IMR-90 (cell line): ENCODE results near the gene PWWP3B.

ENCODE experiments used
- CEBPB ChIP-seq: IDR thresholded peaks from 2 replicates; pipeline ENCODE4 v1.6.1; 2012; ENCODE audit warnings: low read depth, low read length, improper control_type of control experiment
- MAFK ChIP-seq: IDR thresholded peaks from 2 replicates; pipeline ENCODE4 v1.6.1; 2012; ENCODE audit warnings: low read depth, low read length, improper control_type of control experiment
- MAZ ChIP-seq: IDR thresholded peaks from 2 replicates; pipeline ENCODE4 v1.6.1; 2012; ENCODE audit warnings: low read depth, mild to moderate bottlenecking, low read length, improper control_type of control experiment, moderate library complexity, borderline replicate concordance
- MXI1 ChIP-seq: IDR thresholded peaks from 2 replicates; pipeline ENCODE4 v1.6.1; 2012; ENCODE audit warnings: low read depth, mild to moderate bottlenecking, low read length, moderate library complexity, borderline replicate concordance
- NFE2L2 ChIP-seq: fragments of 150-350 bp; IDR thresholded peaks from 2 replicates; pipeline ENCODE4 v1.6.1; 2016; ENCODE audit warnings: low read depth, mild to moderate bottlenecking, low read length
- POLR2A ChIP-seq: IDR thresholded peaks from 2 replicates; pipeline ENCODE4 v1.6.1; 2012; ENCODE audit warnings: mild to moderate bottlenecking, low read depth, low read length
- SMC3 ChIP-seq: fragments of 150-350 bp; IDR thresholded peaks from 2 replicates; pipeline ENCODE4 v1.6.1; 2016; ENCODE audit warnings: low read depth, mild to moderate bottlenecking, antibody characterized with exemption, low read length, moderate library complexity
- USF2 ChIP-seq: fragments of 150-350 bp; IDR thresholded peaks from 2 replicates; pipeline ENCODE4 v1.6.1; 2017; ENCODE audit warnings: mild to moderate bottlenecking, antibody characterized with exemption, low read length, low read depth
- TF ChIP-seq, protein P1 (sequence below): conservative IDR thresholded peaks from 2 replicates; pipeline ENCODE4 v1.5.1; 2012; ENCODE audit warnings: mild to moderate bottlenecking, low read depth, low read length, improper control_type of control experiment

GRCh38 chrX:106201502-106202178 lies 33.5 kb downstream of the PWWP3B start:
- TF ChIP-seq SMC3 (no peak), POLR2A (no peak), MXI1 (no peak), NFE2L2 (no peak), USF2 (no peak), MAZ (no peak), CEBPB (no peak), MAFK (no peak)
- TF ChIP-seq, protein P1, sequence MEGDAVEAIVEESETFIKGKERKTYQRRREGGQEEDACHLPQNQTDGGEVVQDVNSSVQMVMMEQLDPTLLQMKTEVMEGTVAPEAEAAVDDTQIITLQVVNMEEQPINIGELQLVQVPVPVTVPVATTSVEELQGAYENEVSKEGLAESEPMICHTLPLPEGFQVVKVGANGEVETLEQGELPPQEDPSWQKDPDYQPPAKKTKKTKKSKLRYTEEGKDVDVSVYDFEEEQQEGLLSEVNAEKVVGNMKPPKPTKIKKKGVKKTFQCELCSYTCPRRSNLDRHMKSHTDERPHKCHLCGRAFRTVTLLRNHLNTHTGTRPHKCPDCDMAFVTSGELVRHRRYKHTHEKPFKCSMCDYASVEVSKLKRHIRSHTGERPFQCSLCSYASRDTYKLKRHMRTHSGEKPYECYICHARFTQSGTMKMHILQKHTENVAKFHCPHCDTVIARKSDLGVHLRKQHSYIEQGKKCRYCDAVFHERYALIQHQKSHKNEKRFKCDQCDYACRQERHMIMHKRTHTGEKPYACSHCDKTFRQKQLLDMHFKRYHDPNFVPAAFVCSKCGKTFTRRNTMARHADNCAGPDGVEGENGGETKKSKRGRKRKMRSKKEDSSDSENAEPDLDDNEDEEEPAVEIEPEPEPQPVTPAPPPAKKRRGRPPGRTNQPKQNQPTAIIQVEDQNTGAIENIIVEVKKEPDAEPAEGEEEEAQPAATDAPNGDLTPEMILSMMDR: no peak
